GM13977 (cell line): ENCODE data around the gene GSN.

ENCODE experiments used
- DNase-seq: peaks from one replicate; pipeline ENCODE4 v3.0.0; 2012; ENCODE audit warnings: low spot score
- CTCF ChIP-seq: IDR thresholded peaks from 2 replicates; pipeline ENCODE4 v1.5.1; 2012; ENCODE audit warnings: mild to moderate bottlenecking, control low read depth; ENCODE audit not compliant: insufficient read depth; ENCODE audit errors: extremely low read depth, missing control alignments
- in situ Hi-C: fragments of 300-500 bp; cut with MboI; formaldehyde crosslinking; loops from one replicate; pipeline ENCODE4 v1.12.0; 2022; ENCODE audit warnings: low sequenced_read_pairs, low pct_unique_long_range_greater_than_20kb, mixed read lengths, inconsistent platforms; ENCODE audit not compliant: unreplicated experiment

The GSN gene

GRCh38 chr9:121305269-121305994, 37.5 kb downstream of the GSN start:
- in situ Hi-C loops, result no loop called here
- no peak for TF ChIP-seq CTCF
- no peak for DNase-seq

- no peak for TF ChIP-seq CTCF
- DNase-seq, result no peak
- in situ Hi-C loops, result no loop called here
Observed at GRCh38 chr9:121307976-121308375, 40.0 kb downstream of the GSN start.

GRCh38 chr9:121308765-121309164, 40.8 kb downstream of the GSN start:
- no peak for TF ChIP-seq CTCF
- no peak for DNase-seq
- in situ Hi-C loops, result no loop called here

GRCh38 chr9:121309171-121309570, 41.2 kb downstream of the GSN start:
- TF ChIP-seq CTCF, result no peak
- in situ Hi-C loops, result no loop called here
- DNase-seq, result no peak

- in situ Hi-C loops, result loop anchor here (10.0 kb wide), 1 partner anchor 65 kb away; the partner anchor contains the start of gene STOM
- DNase-seq, result no peak
- TF ChIP-seq CTCF, result no peak
Observed at GRCh38 chr9:121309833-121310425, 42.0 kb downstream of the GSN start.

- DNase-seq, result no peak
- in situ Hi-C loops, result loop anchor here (10.0 kb wide), 1 partner anchor 64 kb away; the partner anchor contains the start of gene STOM
- TF ChIP-seq CTCF, result no peak
Observed at GRCh38 chr9:121310571-121310970, 42.6 kb downstream of the GSN start.
